B cell (primary cell): ENCODE results near the gene EXOC4. TPM values are rescaled to one million over a fixed set of nuclear protein-coding genes. Genes with fewer than 3 reads are reported as not detected.

ENCODE experiments used
- ATAC-seq: fragments of 200-7000 bp; cut with Tn5 transposase; one replicate; pipeline ENCODE4 v1.10.0; 2021; ENCODE audit warnings: low read depth, mild to moderate bottlenecking, moderate number of reproducible peaks, moderate library complexity
- CTCF ChIA-PET: fragments of 350-600 bp; sonication (Branson Sonifier 250); formaldehyde crosslinking; loops from one replicate; lab custom pipeline; 2021; ENCODE audit warnings: antibody characterized with exemption, inconsistent platforms; lab: Charles Lee
- POLR2A ChIA-PET: fragments of 350-600 bp; sonication (Branson Sonifier 250); formaldehyde crosslinking; loops from one replicate; lab custom pipeline; 2021; ENCODE audit warnings: antibody characterized with exemption; lab: Charles Lee
- DNase-seq: peaks from one replicate; pipeline ENCODE4 v3.0.0; 2013
- H2AFZ ChIP-seq: 2 replicates; pipeline ENCODE4 v1.6.1; 2012; ENCODE audit warnings: mild to moderate bottlenecking, low read depth, low read length; ENCODE audit not compliant: insufficient read depth, poor library complexity, severe bottlenecking
- H3K27ac ChIP-seq, 2 donors: 1 replicate in 1 of 2; 2 replicates in 1 of 2; pipeline ENCODE4 v1.5.1; 2012 to 2013; ENCODE audit warnings: low read length in 2 of 2, mild to moderate bottlenecking in 2 of 2, moderate library complexity in 1 of 2
- H3K27me3 ChIP-seq, 4 experiments: fragments of 200-600 bp in 1 of 4; sonication (generic) in 1 of 4; replicated peaks in 1 of 4; 1 replicate in 2 of 4; 2 replicates in 2 of 4; pipeline versions ENCODE4 v1.6.1 to v1.7.0; 2013 to 2016; ENCODE audit warnings: low read length in 3 of 4, mild to moderate bottlenecking in 2 of 4, mixed read lengths in 1 of 4, moderate library complexity in 1 of 4; ENCODE audit not compliant: insufficient read depth in 4 of 4, control insufficient read depth in 3 of 4; ENCODE audit errors: control extremely low read depth in 1 of 4
- H3K36me3 ChIP-seq, 2 experiments: replicated peaks in 1 of 2; 1 replicate in 1 of 2; 2 replicates in 1 of 2; pipeline versions ENCODE4 v1.6.1 to v1.7.1; 2013; ENCODE audit warnings: low read length in 1 of 2; ENCODE audit not compliant: insufficient read depth in 2 of 2, control insufficient read depth in 1 of 2; ENCODE audit errors: control extremely low read depth in 1 of 2, extremely low read depth in 1 of 2
- H3K4me1 ChIP-seq, 2 donors: fragments of 200-600 bp in 1 of 2; sonication (generic) in 1 of 2; 1 replicate in 1 of 2; 2 replicates in 1 of 2; pipeline versions ENCODE4 v1.5.1 to v1.6.1; 2013 to 2017; ENCODE audit warnings: low read length in 2 of 2; ENCODE audit not compliant: control insufficient read depth in 2 of 2, insufficient read depth in 2 of 2
- H3K4me2 ChIP-seq: replicated peaks from 2 replicates; pipeline ENCODE3; 2012; ENCODE audit warnings: mild to moderate bottlenecking, low read depth, low read length; ENCODE audit not compliant: poor library complexity, severe bottlenecking
- H3K4me3 ChIP-seq, 5 experiments: fragments of 200-600 bp in 1 of 5; sonication (generic) in 1 of 5; 1 replicate in 3 of 5; 2 replicates in 2 of 5; pipeline versions ENCODE4 v1.5.1 to v1.7.0; 2011 to 2016; ENCODE audit warnings: low read length in 4 of 5, mild to moderate bottlenecking in 4 of 5, low read depth in 2 of 5, control low read depth in 1 of 5, moderate library complexity in 1 of 5; ENCODE audit not compliant: insufficient read depth in 1 of 5; ENCODE audit errors: control extremely low read depth in 1 of 5, extremely low read depth in 1 of 5
- H3K79me2 ChIP-seq: fragments of 200-600 bp; sonication (generic); one replicate; pipeline ENCODE4 v1.6.0; 2016; ENCODE audit warnings: low read length; ENCODE audit not compliant: control insufficient read depth, insufficient read depth
- H3K9ac ChIP-seq: fragments of 200-600 bp; sonication (generic); 2 replicates; pipeline ENCODE4 v1.6.1; 2017; ENCODE audit warnings: mild to moderate bottlenecking, low read length, moderate library complexity
- H3K9me3 ChIP-seq, 3 donors: one replicate each; pipeline versions ENCODE4 v1.6.1 to v1.7.1; 2013; ENCODE audit warnings: low read length in 2 of 3; ENCODE audit not compliant: control insufficient read depth in 2 of 3, insufficient read depth in 1 of 3; ENCODE audit errors: control extremely low read depth in 1 of 3
- H4K20me1 ChIP-seq: 2 replicates; pipeline ENCODE4 v1.6.0; 2012; ENCODE audit warnings: mild to moderate bottlenecking, low read length; ENCODE audit not compliant: insufficient read depth, control insufficient read depth, poor library complexity, severe bottlenecking
- H3K27ac Mint-ChIP-seq: one replicate; pipeline ENCODE4 v1.8.0; 2021; ENCODE audit warnings: mixed read lengths
- H3K27me3 Mint-ChIP-seq: one replicate; pipeline ENCODE4 v1.8.0; 2021; ENCODE audit warnings: mixed read lengths
- H3K4me1 Mint-ChIP-seq: one replicate; pipeline ENCODE4 v1.8.0; 2021; ENCODE audit warnings: mixed read lengths
- H3K4me3 Mint-ChIP-seq: one replicate; pipeline ENCODE4 v1.8.0; 2021; ENCODE audit warnings: mixed read lengths
- H3K9me3 Mint-ChIP-seq: one replicate; pipeline ENCODE4 v1.8.0; 2022; ENCODE audit warnings: mixed read lengths; ENCODE audit not compliant: insufficient read depth
- CTCF ChIP-seq: fragments of 200-600 bp; IDR thresholded peaks from one replicate; pipeline ENCODE4 v1.8.0; 2022; ENCODE audit warnings: antibody characterized with exemption, mild to moderate bottlenecking
- EZH2 ChIP-seq: IDR thresholded peaks from 2 replicates; pipeline ENCODE4 v1.6.1; 2012; ENCODE audit warnings: borderline replicate concordance, low read depth, mild to moderate bottlenecking, moderate library complexity, low read length; ENCODE audit not compliant: insufficient read depth, poor library complexity, severe bottlenecking
- WGBS: methylation state at CpG from one replicate; pipeline ENCODE4 v1.1.5; 2013; ENCODE audit warnings: missing lambda C conversion rate; ENCODE audit not compliant: insufficient coverage; 5-methylcytosine and 5-hydroxymethylcytosine counted together
- intact Hi-C: fragments of 100-400 bp; cut with micrococcal nuclease; formaldehyde crosslinking; loops from one replicate; pipeline ENCODE4 v1.10.0; 2022
- polyA plus RNA-seq: library from polyadenylated mRNA; depleted of rRNA; stranded (reverse); fragments of >200 nt; gene quantifications from 2 replicates; pipeline ENCODE4 v1.2.3, GENCODE V29; 2012
- total RNA-seq, 2 donors: library from RNA; stranded (reverse); fragments of 120-200 nt in 1 of 2; gene quantifications; 1 replicate in 1 of 2; 2 replicates in 1 of 2; pipeline versions ENCODE4 v1.2.3 to v1.2.4, GENCODE V29; 2013 to 2022

EXOC4 gene
- total and polyA plus RNA-seq, 2 donors (not counting 1 experiment from before 2014, with no cell fraction given), result 16.7 to 135 TPM

GRCh38 chr7:133477791-133478190, 224.9 kb downstream of the EXOC4 start:
- DNase-seq (no peak), ATAC-seq (no peak)
- Histone ChIP-seq H3K4me3 (no peak overlapping the region), H3K36me3 (peaks cover 10 to 23% of the 10 kb centered on the region in 2 experiments), H3K9me3 (peaks cover 0 to 4% (median 0%) of the 10 kb centered on the region in 3 donors), H3K4me2 (no peak overlapping the region), H3K9ac (no peak overlapping the region), H2AFZ (no peak overlapping the region), H3K4me1 (peaks cover 3 to 4% of the 10 kb centered on the region in 2 donors), H3K79me2 (no peaks in the 10 kb centered on the region), H3K27me3 (no peaks in the 10 kb centered on the region), H3K27ac (no peak overlapping the region), H4K20me1 (no peaks in the 10 kb centered on the region)
- Mint-ChIP-seq H3K4me1 (peaks cover 8% of the 10 kb centered on the region), H3K27me3 (no peaks in the 10 kb centered on the region), H3K9me3 (peaks cover 3% of the 10 kb centered on the region), H3K4me3 (no peak overlapping the region), H3K27ac (no peak overlapping the region)
- WGBS, result 100% methylated on average over 1 of the region's 2 CpGs
- intact Hi-C loops, result no loop called here
- ChIA-PET POLR2A (no interaction called here), CTCF (no interaction called here)
- TF ChIP-seq EZH2 (no peak), CTCF (no peak)

- intact Hi-C loops, result no loop called here
- ATAC-seq (no peak), DNase-seq (no peak)
- Histone ChIP-seq H3K4me3 (no peak overlapping the region), H3K4me2 (no peak overlapping the region), H4K20me1 (no peaks in the 10 kb centered on the region), H3K36me3 (peaks cover 10 to 23% of the 10 kb centered on the region in 2 experiments), H3K27me3 (no peaks in the 10 kb centered on the region), H3K4me1 (peaks cover 3 to 4% of the 10 kb centered on the region in 2 donors), H3K27ac (no peak overlapping the region), H3K9ac (no peak overlapping the region), H2AFZ (no peak overlapping the region), H3K9me3 (peaks cover 0 to 2% (median 0%) of the 10 kb centered on the region in 3 donors), H3K79me2 (no peaks in the 10 kb centered on the region)
- Mint-ChIP-seq H3K4me1 (peaks cover 8% of the 10 kb centered on the region), H3K9me3 (no peaks in the 10 kb centered on the region), H3K27ac (no peak overlapping the region), H3K4me3 (no peak overlapping the region), H3K27me3 (no peaks in the 10 kb centered on the region)
- CTCF ChIA-PET, result interaction anchor here (0.9 kb wide), 1 partner anchor 16 kb away, joined by 3 read pairs; no protein-coding TSS in a partner anchor
- WGBS, result 100% methylated on average over 2 of the region's 3 CpGs
- no peak for TF ChIP-seq EZH2
- POLR2A ChIA-PET, result no interaction called here
These were observed 225.8 kb downstream of the EXOC4 start for GRCh38 chr7:133478591-133479135.
